ENCODE measurements around the gene LRRC52.

DNA sequence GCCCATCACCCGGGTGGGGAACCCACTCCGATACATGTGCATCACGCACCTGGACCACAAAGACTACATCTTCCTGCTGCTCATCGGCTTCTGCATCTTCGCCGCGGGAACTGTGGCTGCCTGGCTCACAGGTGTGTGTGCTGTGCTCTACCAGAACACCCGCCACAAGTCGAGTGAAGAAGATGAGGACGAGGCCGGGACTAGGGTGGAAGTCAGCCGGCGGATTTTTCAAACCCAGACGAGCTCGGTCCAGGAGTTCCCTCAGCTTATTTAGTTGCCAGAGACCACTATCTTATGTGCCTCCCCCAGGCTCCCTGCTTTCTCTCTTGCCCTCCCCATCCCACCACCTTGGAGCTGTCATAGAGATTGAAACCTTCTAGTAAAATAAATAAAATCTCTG, 19.8 kb downstream of the LRRC52 start:
- TF ChIP-seq, protein P1, sequence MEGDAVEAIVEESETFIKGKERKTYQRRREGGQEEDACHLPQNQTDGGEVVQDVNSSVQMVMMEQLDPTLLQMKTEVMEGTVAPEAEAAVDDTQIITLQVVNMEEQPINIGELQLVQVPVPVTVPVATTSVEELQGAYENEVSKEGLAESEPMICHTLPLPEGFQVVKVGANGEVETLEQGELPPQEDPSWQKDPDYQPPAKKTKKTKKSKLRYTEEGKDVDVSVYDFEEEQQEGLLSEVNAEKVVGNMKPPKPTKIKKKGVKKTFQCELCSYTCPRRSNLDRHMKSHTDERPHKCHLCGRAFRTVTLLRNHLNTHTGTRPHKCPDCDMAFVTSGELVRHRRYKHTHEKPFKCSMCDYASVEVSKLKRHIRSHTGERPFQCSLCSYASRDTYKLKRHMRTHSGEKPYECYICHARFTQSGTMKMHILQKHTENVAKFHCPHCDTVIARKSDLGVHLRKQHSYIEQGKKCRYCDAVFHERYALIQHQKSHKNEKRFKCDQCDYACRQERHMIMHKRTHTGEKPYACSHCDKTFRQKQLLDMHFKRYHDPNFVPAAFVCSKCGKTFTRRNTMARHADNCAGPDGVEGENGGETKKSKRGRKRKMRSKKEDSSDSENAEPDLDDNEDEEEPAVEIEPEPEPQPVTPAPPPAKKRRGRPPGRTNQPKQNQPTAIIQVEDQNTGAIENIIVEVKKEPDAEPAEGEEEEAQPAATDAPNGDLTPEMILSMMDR (conservative IDR thresholded peaks at IDR 0.05) = no peak
- no peak for TF ChIP-seq ZFX (IDR thresholded peaks at IDR 0.05)

Data from C4-2B (cell line).